Spleen (tissue), 7 donors: ENCODE results near the gene TSC22D2.

Source experiments
- POLR2AphosphoS5 ChIP-seq, 3 donors: sonication (generic); formaldehyde crosslinking; IDR thresholded peaks; one replicate each; pipeline ENCODE4 v1.5.1; 2017; ENCODE audit warnings: antibody characterized with exemption in 3 of 3
- TF ChIP-seq, protein P1 (sequence below), 11 experiments: fragments of 200-600 bp in 7 of 11; fragments of 450-650 bp in 4 of 11; sonication (generic) in 4 of 11; IDR thresholded peaks in 8 of 11; conservative IDR thresholded peaks in 3 of 11; 1 replicate in 7 of 11; 2 replicates in 4 of 11; pipeline versions ENCODE4 v1.4.0 to v1.8.0; 2016 to 2021; ENCODE audit warnings: antibody characterized with exemption in 11 of 11, inconsistent platforms in 4 of 11, mild to moderate bottlenecking in 1 of 11
- donor health status: DM: no; HTN: no; CAD: no; lungs with moderate emphysema.
- donor health status: DM: no; HTN: no; CAD: no.
- donor health status: DM: no; HTN: no; CAD: no.

DNA sequence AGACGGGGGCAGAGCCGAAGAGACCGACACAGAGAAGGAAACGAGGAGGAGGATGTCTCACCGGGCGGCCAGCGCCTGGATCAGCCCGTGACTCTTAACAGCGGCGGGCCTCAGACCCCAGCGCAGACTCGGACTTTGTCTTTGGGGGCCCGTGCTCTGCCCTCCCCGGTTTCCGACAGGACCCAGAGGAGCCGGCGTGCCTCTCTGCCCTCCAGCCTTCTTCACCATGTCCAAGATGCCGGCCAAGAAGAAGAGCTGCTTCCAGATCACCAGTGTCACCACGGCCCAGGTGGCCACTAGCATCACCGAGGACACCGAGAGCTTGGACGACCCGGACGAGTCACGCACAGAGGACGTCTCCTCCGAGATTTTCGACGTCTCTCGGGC is 1.0 kb downstream of the TSC22D2 start:
- TF ChIP-seq, protein P1, sequence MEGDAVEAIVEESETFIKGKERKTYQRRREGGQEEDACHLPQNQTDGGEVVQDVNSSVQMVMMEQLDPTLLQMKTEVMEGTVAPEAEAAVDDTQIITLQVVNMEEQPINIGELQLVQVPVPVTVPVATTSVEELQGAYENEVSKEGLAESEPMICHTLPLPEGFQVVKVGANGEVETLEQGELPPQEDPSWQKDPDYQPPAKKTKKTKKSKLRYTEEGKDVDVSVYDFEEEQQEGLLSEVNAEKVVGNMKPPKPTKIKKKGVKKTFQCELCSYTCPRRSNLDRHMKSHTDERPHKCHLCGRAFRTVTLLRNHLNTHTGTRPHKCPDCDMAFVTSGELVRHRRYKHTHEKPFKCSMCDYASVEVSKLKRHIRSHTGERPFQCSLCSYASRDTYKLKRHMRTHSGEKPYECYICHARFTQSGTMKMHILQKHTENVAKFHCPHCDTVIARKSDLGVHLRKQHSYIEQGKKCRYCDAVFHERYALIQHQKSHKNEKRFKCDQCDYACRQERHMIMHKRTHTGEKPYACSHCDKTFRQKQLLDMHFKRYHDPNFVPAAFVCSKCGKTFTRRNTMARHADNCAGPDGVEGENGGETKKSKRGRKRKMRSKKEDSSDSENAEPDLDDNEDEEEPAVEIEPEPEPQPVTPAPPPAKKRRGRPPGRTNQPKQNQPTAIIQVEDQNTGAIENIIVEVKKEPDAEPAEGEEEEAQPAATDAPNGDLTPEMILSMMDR (IDR thresholded peaks at IDR 0.05 in 8 of 11, conservative IDR thresholded peaks at IDR 0.05 in 3 of 11) = no peak
- no peak for TF ChIP-seq POLR2AphosphoS5 (IDR thresholded peaks at IDR 0.05)
